Epithelial cell of esophagus (primary cell): ENCODE measurements around the gene TMEM79.

Source experiments
- DNase-seq: peaks from one replicate; pipeline ENCODE4 v3.0.0; 2010; ENCODE audit warnings: low read depth
- H3K4me3 ChIP-seq: 2 replicates; pipeline ENCODE4 v1.5.1; 2011; ENCODE audit warnings: mild to moderate bottlenecking, low read length, control low read depth
- TF ChIP-seq, protein P1 (sequence below): IDR thresholded peaks from 2 replicates; pipeline ENCODE4 v1.5.1; 2011; ENCODE audit warnings: low read depth, mild to moderate bottlenecking, low read length, control low read depth, inconsistent platforms; ENCODE audit not compliant: insufficient read depth; ENCODE audit errors: missing control alignments

Gene TMEM79

GRCh38 chr1:156338180-156338976, 54.3 kb downstream of the TMEM79 start, which contains the start of the genes CCT3 and TSACC:
TSS of gene CCT3 (minus strand) at chr1:156338292. CDS start at chr1:156338184, 108 bp downstream.
TSS of gene TSACC (plus strand) at chr1:156338526. CDS start at chr1:156339758, 1,232 bp downstream.
- TF ChIP-seq, protein P1, sequence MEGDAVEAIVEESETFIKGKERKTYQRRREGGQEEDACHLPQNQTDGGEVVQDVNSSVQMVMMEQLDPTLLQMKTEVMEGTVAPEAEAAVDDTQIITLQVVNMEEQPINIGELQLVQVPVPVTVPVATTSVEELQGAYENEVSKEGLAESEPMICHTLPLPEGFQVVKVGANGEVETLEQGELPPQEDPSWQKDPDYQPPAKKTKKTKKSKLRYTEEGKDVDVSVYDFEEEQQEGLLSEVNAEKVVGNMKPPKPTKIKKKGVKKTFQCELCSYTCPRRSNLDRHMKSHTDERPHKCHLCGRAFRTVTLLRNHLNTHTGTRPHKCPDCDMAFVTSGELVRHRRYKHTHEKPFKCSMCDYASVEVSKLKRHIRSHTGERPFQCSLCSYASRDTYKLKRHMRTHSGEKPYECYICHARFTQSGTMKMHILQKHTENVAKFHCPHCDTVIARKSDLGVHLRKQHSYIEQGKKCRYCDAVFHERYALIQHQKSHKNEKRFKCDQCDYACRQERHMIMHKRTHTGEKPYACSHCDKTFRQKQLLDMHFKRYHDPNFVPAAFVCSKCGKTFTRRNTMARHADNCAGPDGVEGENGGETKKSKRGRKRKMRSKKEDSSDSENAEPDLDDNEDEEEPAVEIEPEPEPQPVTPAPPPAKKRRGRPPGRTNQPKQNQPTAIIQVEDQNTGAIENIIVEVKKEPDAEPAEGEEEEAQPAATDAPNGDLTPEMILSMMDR, result no peak
- peak within 1 kb of the TSS; percentile 91 for H3K4me3 ChIP-seq
- DNase-seq, result peak; percentile 100
